Lower leg skin (tissue), 4 donors: ENCODE measurements around the gene RPL21. TPM values are rescaled to one million over a fixed set of nuclear protein-coding genes. Genes with fewer than 3 reads are reported as not detected.

Source experiments
- DNase-seq, 2 donors: peaks; one replicate each; pipeline ENCODE4 v3.0.0-alpha.2; 2019; ENCODE audit warnings: low spot score in 2 of 2
- H3K4me3 ChIP-seq: fragments of 200-600 bp; sonication (generic); 2 replicates; pipeline ENCODE4 v1.5.1; 2017; ENCODE audit warnings: mild to moderate bottlenecking, low read depth; ENCODE audit not compliant: poor library complexity, severe bottlenecking
- POLR2A ChIP-seq, 2 donors: fragments of 450-650 bp; IDR thresholded peaks; one replicate each; pipeline ENCODE4 v1.6.1; 2016 to 2017; ENCODE audit warnings: antibody characterized with exemption in 2 of 2, mild to moderate bottlenecking in 1 of 2, moderate library complexity in 1 of 2
- WGBS, 2 donors: methylation state at CpG; one replicate each; pipeline ENCODE4 v1.1.5; 2018; 5-methylcytosine and 5-hydroxymethylcytosine counted together
- intact Hi-C: fragments of 100-400 bp; cut with DNase I; formaldehyde crosslinking; loops from one replicate; pipeline ENCODE4 v1.15.0; 2023; ENCODE audit warnings: low total_unique reads
- total RNA-seq, 4 donors: library from RNA; depleted of rRNA; stranded (reverse); fragments of >200 nt; gene quantifications; one replicate each; pipeline ENCODE4 v1.1.0, GENCODE V29; 2016
- TF ChIP-seq, protein P1 (sequence below), 3 donors: fragments of 450-650 bp; IDR thresholded peaks; one replicate each; pipeline ENCODE4 v1.5.1; 2016; ENCODE audit warnings: antibody characterized with exemption in 3 of 3, mild to moderate bottlenecking in 3 of 3, moderate library complexity in 2 of 3

The RPL21 gene
- total RNA-seq, 4 donors from 2014 or later, result 584 to 1,176 (median 1,101) TPM

- intact Hi-C loops, result no loop called here
- TF ChIP-seq, protein P1, sequence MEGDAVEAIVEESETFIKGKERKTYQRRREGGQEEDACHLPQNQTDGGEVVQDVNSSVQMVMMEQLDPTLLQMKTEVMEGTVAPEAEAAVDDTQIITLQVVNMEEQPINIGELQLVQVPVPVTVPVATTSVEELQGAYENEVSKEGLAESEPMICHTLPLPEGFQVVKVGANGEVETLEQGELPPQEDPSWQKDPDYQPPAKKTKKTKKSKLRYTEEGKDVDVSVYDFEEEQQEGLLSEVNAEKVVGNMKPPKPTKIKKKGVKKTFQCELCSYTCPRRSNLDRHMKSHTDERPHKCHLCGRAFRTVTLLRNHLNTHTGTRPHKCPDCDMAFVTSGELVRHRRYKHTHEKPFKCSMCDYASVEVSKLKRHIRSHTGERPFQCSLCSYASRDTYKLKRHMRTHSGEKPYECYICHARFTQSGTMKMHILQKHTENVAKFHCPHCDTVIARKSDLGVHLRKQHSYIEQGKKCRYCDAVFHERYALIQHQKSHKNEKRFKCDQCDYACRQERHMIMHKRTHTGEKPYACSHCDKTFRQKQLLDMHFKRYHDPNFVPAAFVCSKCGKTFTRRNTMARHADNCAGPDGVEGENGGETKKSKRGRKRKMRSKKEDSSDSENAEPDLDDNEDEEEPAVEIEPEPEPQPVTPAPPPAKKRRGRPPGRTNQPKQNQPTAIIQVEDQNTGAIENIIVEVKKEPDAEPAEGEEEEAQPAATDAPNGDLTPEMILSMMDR (IDR thresholded peaks at IDR 0.05), result no peak
- no peak for TF ChIP-seq POLR2A (IDR thresholded peaks at IDR 0.05)
Observed at GRCh38 chr13:27228131-27228530, 23.2 kb upstream of the RPL21 start.

GRCh38 chr13:27229642-27230041 is 21.7 kb upstream of the RPL21 start:
- no peak overlapping the region for H3K4me3 ChIP-seq
- 94 to 98% methylated on average over 3 of the region's 3 CpGs for WGBS, 2 donors
- no peak for TF ChIP-seq POLR2A (IDR thresholded peaks at IDR 0.05)
- TF ChIP-seq, protein P1 (IDR thresholded peaks at IDR 0.05), result no peak
- DNase-seq, result no peak
- intact Hi-C loops, result no loop called here

More at GRCh38 chr13:27228131-27228530, 23.2 kb upstream of the RPL21 start:
- no peak for DNase-seq
- H3K4me3 ChIP-seq, result no peak overlapping the region

GRCh38 chr13:27233964-27234363 is 17.4 kb upstream of the RPL21 start:
- WGBS, 2 donors, result 86 to 91% methylated on average over 5 of the region's 5 CpGs
- TF ChIP-seq, protein P1 (IDR thresholded peaks at IDR 0.05), result no peak
- TF ChIP-seq POLR2A (IDR thresholded peaks at IDR 0.05), result no peak
- intact Hi-C loops, result no loop called here
- no peak for DNase-seq
- no peak overlapping the region for H3K4me3 ChIP-seq

DNA sequence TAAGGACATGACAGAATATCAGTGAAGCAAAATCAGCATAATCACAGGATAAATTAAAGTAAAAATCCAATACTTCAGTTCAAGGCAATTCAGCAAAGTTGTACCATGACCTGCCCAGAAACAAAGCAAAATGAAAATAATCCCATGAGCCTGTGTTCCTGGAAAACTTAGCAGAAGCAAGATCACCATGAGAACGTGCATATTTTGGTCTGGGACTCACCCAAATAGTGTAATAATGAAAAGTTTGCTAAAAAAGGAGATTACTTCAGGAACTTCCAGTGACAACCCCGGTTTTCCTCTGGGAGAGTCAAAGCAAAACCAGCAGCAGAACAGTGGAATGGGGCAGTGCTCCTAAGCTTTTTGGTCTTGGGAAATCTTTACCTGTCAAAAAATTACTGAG is 14.9 kb upstream of the RPL21 start:
- 46 to 55% methylated on average over 2 of the region's 2 CpGs for WGBS, 2 donors
- H3K4me3 ChIP-seq, result no peak overlapping the region
- DNase-seq, result no peak
- intact Hi-C loops, result no loop called here
- TF ChIP-seq POLR2A (IDR thresholded peaks at IDR 0.05), result no peak
- TF ChIP-seq, protein P1 (IDR thresholded peaks at IDR 0.05), result no peak

GRCh38 chr13:27242702-27243101 is 8.7 kb upstream of the RPL21 start:
- no peak overlapping the region for H3K4me3 ChIP-seq
- 55 to 59% methylated on average over 5 of the region's 5 CpGs for WGBS, 2 donors
- TF ChIP-seq, protein P1 (IDR thresholded peaks at IDR 0.05), result no peak
- no peak for TF ChIP-seq POLR2A (IDR thresholded peaks at IDR 0.05)
- DNase-seq, result no peak
- intact Hi-C loops, result no loop called here

DNA sequence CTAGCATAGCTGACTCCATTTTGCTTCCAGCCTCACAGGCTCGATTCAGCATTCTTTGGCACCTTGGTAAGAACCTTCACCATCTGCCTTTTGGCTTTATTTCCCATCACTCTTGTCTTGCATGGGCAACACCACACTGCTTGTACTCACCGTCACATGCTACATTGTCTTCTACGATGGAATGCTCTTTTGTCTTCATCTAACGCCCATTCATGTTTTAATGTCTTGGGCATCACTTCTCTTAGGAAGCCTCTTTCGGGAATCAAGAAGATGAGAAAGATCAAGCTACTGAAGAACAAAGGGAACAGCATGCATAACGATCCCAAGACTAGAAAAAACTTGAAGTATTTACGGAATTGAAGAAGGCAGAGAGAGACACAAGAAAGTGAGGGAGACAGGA is 5.7 kb upstream of the RPL21 start:
- WGBS, 2 donors, result 87% methylated on average over 7 of the region's 7 CpGs
- DNase-seq, result no peak
- intact Hi-C loops, result no loop called here
- no peak for TF ChIP-seq POLR2A (IDR thresholded peaks at IDR 0.05)
- TF ChIP-seq, protein P1 (IDR thresholded peaks at IDR 0.05), result no peak
- H3K4me3 ChIP-seq, result no peak overlapping the region
